ENCODE data around the gene SIGLEC12. TPM values are rescaled to one million over a fixed set of nuclear protein-coding genes. Genes with fewer than 3 reads are reported as not detected.

The SIGLEC12 gene
- polyA plus RNA-seq, 2 of the 4 experiments (the other 2 are of a cell fraction) = not detected

- Histone ChIP-seq H3K4me1 (peaks cover 10% of the 10 kb centered on the region; the same call in 2 of the 3 replicates), H3K27ac (no peak overlapping the region), H3K9me3 (peaks cover 18% of the 10 kb centered on the region), H3K4me2 (no peak overlapping the region), H3K4me3 (no peak overlapping the region)
- no peak for ATAC-seq
- no peak for DNase-seq (ENCODE audit: low read depth in 1 of 2, low spot score in 1 of 2)
- no peak for FAIRE-seq
- TF ChIP-seq JUNB (IDR thresholded peaks at IDR 0.05) (no peak), ZC3H11A (IDR thresholded peaks at IDR 0.05) (no peak), CTCF (IDR thresholded peaks at IDR 0.05) (no peak), HES2 (IDR thresholded peaks at IDR 0.05) (no peak), ESRRA (IDR thresholded peaks at IDR 0.05; ENCODE audit: borderline replicate concordance, low read length) (no peak), FOSB (CRISPR knock-in tag; IDR thresholded peaks at IDR 0.05) (no peak), USF2 (IDR thresholded peaks at IDR 0.05) (no peak), BCL3 (IDR thresholded peaks at IDR 0.05) (no peak), HDAC2 (IDR thresholded peaks at IDR 0.05) (no peak), RAD21 (conservative IDR thresholded peaks at IDR 0.05 in 1 of 2, IDR thresholded peaks at IDR 0.05 in 1 of 2) (no peak), RFX5 (IDR thresholded peaks at IDR 0.05) (no peak), HEYL (CRISPR knock-in tag; IDR thresholded peaks at IDR 0.05) (no peak), MYC (IDR thresholded peaks at IDR 0.05; ENCODE audit: borderline replicate concordance, low read length) (no peak), POLR2AphosphoS2 (conservative IDR thresholded peaks at IDR 0.05; ENCODE audit: low read length) (no peak), NFE2L2 (conservative IDR thresholded peaks at IDR 0.05; ENCODE audit: low read length) (no peak), JUN (IDR thresholded peaks at IDR 0.05) (no peak), MAFK (IDR thresholded peaks at IDR 0.05; ENCODE audit: partially characterized antibody) (no peak), PBX3 (IDR thresholded peaks at IDR 0.05) (no peak)
- 42% methylated on average over 12 of the region's 12 CpGs for WGBS (ENCODE audit: missing lambda C conversion rate)
- ChIA-PET POLR2A (no interaction called here), CTCF (interaction anchor here (0.5 to 1.6 kb wide), 2 partner anchors 101 to 177 kb away, joined by 3 to 4 read pairs; no protein-coding TSS in a partner anchor)
Observed at GRCh38 chr19:51479531-51480331, 21.9 kb downstream of the SIGLEC12 start.

- no peak for TF ChIP-seq REST (IDR thresholded peaks at IDR 0.05)
- no peak for TF ChIP-seq CEBPB (IDR thresholded peaks at IDR 0.05)
- TF ChIP-seq RNF2 (IDR thresholded peaks at IDR 0.05; ENCODE audit: borderline replicate concordance, low read depth) = no peak
- TF ChIP-seq NR3C1 (IDR thresholded peaks at IDR 0.05) = no peak
- TF ChIP-seq ZC3H11A (IDR thresholded peaks at IDR 0.05) = no peak
- TF ChIP-seq PHF8 (IDR thresholded peaks at IDR 0.05; ENCODE audit: borderline replicate concordance, low read depth) = no peak
- no peak for TF ChIP-seq PBX3 (IDR thresholded peaks at IDR 0.05)
- CTCF ChIA-PET = interaction anchor here (1.6 to 7.8 kb wide), 2 partner anchors 178 to 181 kb away, joined by 4 to 72 read pairs; no protein-coding TSS in a partner anchor
- ATAC-seq = no peak
- no peak within 1 kb of the TSS for H3K4me3 ChIP-seq
- H3K4me2 ChIP-seq = no peak within 1 kb of the TSS
- no peak within 1 kb of the TSS for H3K27ac ChIP-seq
- peaks cover 13% of the 10 kb centered on the region; the same call in 2 of the 3 replicates for H3K4me1 ChIP-seq
- WGBS (ENCODE audit: missing lambda C conversion rate) = 42% methylated on average over 17 of the region's 17 CpGs
- H3K9me3 ChIP-seq = peaks cover 21% of the 10 kb centered on the region
- FAIRE-seq = no peak
- DNase-seq (ENCODE audit: low read depth in 1 of 2, low spot score in 1 of 2) = no peak
- POLR2A ChIA-PET = no interaction called here
Observed at GRCh38 chr19:51478381-51479234, 23.0 kb downstream of the SIGLEC12 start, which contains the start of gene CEACAM18. TSS of gene CEACAM18 (plus strand) at chr19:51478539.
